ENCODE data around the gene USP13. TPM values are rescaled to one million over a fixed set of nuclear protein-coding genes. Genes with fewer than 3 reads are reported as not detected.

The USP13 gene
- total RNA-seq, 2 donors from 2014 or later, result 4.3 to 6.6 TPM

GRCh38 chr3:179719048-179719734 lies 66.4 kb downstream of the USP13 start:
- intact Hi-C loops (cut with DNase I), result no loop called here
- no peaks in the 10 kb centered on the region for H3K9me3 ChIP-seq
- no peak for TF ChIP-seq CTCF (IDR thresholded peaks at IDR 0.05)
- H3K36me3 ChIP-seq, result no peaks in the 10 kb centered on the region
- no peak overlapping the region for H3K4me3 ChIP-seq
- no peaks in the 10 kb centered on the region for H3K27me3 ChIP-seq
- no peak overlapping the region for H3K9ac ChIP-seq (ENCODE audit: low read depth in 2 of 2, low read length in 2 of 2)
- no peak overlapping the region for H3K27ac ChIP-seq
- no peaks in the 10 kb centered on the region for H3K4me1 ChIP-seq
- no peak for DNase-seq

- TF ChIP-seq CTCF (IDR thresholded peaks at IDR 0.05), result no peak
Measured at GRCh38 chr3:179720196-179720595, 67.4 kb downstream of the USP13 start.

GRCh38 chr3:179723617-179724016 lies 70.8 kb downstream of the USP13 start:
- no peak for TF ChIP-seq CTCF (IDR thresholded peaks at IDR 0.05)
- Histone ChIP-seq H3K27ac (no peak overlapping the region), H3K9ac (ENCODE audit: low read depth in 2 of 2, low read length in 2 of 2) (no peak overlapping the region), H3K9me3 (no peaks in the 10 kb centered on the region), H3K4me3 (no peak overlapping the region), H3K27me3 (no peaks in the 10 kb centered on the region), H3K36me3 (no peaks in the 10 kb centered on the region), H3K4me1 (no peaks in the 10 kb centered on the region)
- intact Hi-C loops (cut with DNase I), result no loop called here
- no peak for DNase-seq

More at GRCh38 chr3:179720196-179720595, 67.4 kb downstream of the USP13 start:
- DNase-seq, result no peak
- no peaks in the 10 kb centered on the region for H3K36me3 ChIP-seq
- H3K27me3 ChIP-seq, result no peaks in the 10 kb centered on the region
- no peak overlapping the region for H3K4me3 ChIP-seq
- intact Hi-C loops (cut with DNase I), result no loop called here
- no peak overlapping the region for H3K9ac ChIP-seq (ENCODE audit: low read depth in 2 of 2, low read length in 2 of 2)
- H3K4me1 ChIP-seq, result no peaks in the 10 kb centered on the region
- no peaks in the 10 kb centered on the region for H3K9me3 ChIP-seq
- H3K27ac ChIP-seq, result no peak overlapping the region

GRCh38 chr3:179726075-179726699 lies 73.3 kb downstream of the USP13 start:
- no peaks in the 10 kb centered on the region for H3K9me3 ChIP-seq
- no peaks in the 10 kb centered on the region for H3K4me1 ChIP-seq
- H3K27ac ChIP-seq, result no peak overlapping the region
- no peak overlapping the region for H3K9ac ChIP-seq (ENCODE audit: low read depth in 2 of 2, low read length in 2 of 2)
- no peak for DNase-seq
- no peak for TF ChIP-seq CTCF (IDR thresholded peaks at IDR 0.05)
- H3K27me3 ChIP-seq, result no peaks in the 10 kb centered on the region
- H3K36me3 ChIP-seq, result no peaks in the 10 kb centered on the region
- no peak overlapping the region for H3K4me3 ChIP-seq
- intact Hi-C loops (cut with DNase I), result no loop called here

GRCh38 chr3:179729086-179729485 lies 76.2 kb downstream of the USP13 start:
- H3K9me3 ChIP-seq, result no peaks in the 10 kb centered on the region
- no peak overlapping the region for H3K4me3 ChIP-seq
- no peaks in the 10 kb centered on the region for H3K27me3 ChIP-seq
- H3K36me3 ChIP-seq, result no peaks in the 10 kb centered on the region
- H3K4me1 ChIP-seq, result no peaks in the 10 kb centered on the region
- no peak overlapping the region for H3K9ac ChIP-seq (ENCODE audit: low read depth in 2 of 2, low read length in 2 of 2)
- intact Hi-C loops (cut with DNase I), result no loop called here
- H3K27ac ChIP-seq, result no peak overlapping the region
- no peak for DNase-seq
- TF ChIP-seq CTCF (IDR thresholded peaks at IDR 0.05), result no peak

Data from colonic mucosa (tissue), 4 donors.